Measurements from ENCODE around the gene PTGR3. TPM values are rescaled to one million over a fixed set of nuclear protein-coding genes. Genes with fewer than 3 reads are reported as not detected.

Gene PTGR3
- total and polyA plus RNA-seq, 2 donors from 2014 or later: 21.1 to 36.8 TPM

GRCh38 chr18:75215663-75216062, 6.7 kb upstream of the PTGR3 start:
- no peaks in the 10 kb centered on the region for H3K36me3 ChIP-seq (ENCODE audit: control insufficient read depth in 2 of 3, insufficient read depth in 3 of 3, low read length in 3 of 3)
- H3K27ac ChIP-seq (ENCODE audit: low read depth in 2 of 2, low read length in 2 of 2): peak overlapping the region; percentile 9 to 23
- H3K4me1 ChIP-seq (ENCODE audit: control insufficient read depth in 2 of 3, insufficient read depth in 2 of 3, low read depth in 1 of 3, low read length in 3 of 3): peaks cover 5 to 60% (median 23%) of the 10 kb centered on the region in 3 donors
- TF ChIP-seq CTCF (IDR thresholded peaks at IDR 0.05; ENCODE audit: borderline replicate concordance, extremely low read depth, insufficient read depth): no peak
- H3K27me3 ChIP-seq (ENCODE audit: control insufficient read depth, insufficient read depth, low read length): no peaks in the 10 kb centered on the region
- FAIRE-seq (no peak), DNase-seq (no peak)
- intact Hi-C loops (cut with DNase I): no loop called here
- H3K4me3 ChIP-seq (ENCODE audit: low read length in 3 of 3): no peak overlapping the region
- H3K9me3 ChIP-seq (ENCODE audit: control insufficient read depth in 2 of 3, insufficient read depth in 1 of 3, low read length in 3 of 3): no peaks in the 10 kb centered on the region
- peak overlapping the region in 1 of 3 donors; percentile 4 for H3K9ac ChIP-seq (ENCODE audit: low read length in 3 of 3)

- no peak for TF ChIP-seq CTCF (IDR thresholded peaks at IDR 0.05; ENCODE audit: borderline replicate concordance, extremely low read depth, insufficient read depth)
- Histone ChIP-seq H3K27me3 (ENCODE audit: control insufficient read depth, insufficient read depth, low read length) (no peaks in the 10 kb centered on the region), H3K36me3 (ENCODE audit: control insufficient read depth in 2 of 3, insufficient read depth in 3 of 3, low read length in 3 of 3) (no peaks in the 10 kb centered on the region), H3K4me1 (ENCODE audit: control insufficient read depth in 2 of 3, insufficient read depth in 2 of 3, low read depth in 1 of 3, low read length in 3 of 3) (peaks cover 6 to 56% (median 25%) of the 10 kb centered on the region in 3 donors), H3K9me3 (ENCODE audit: control insufficient read depth in 2 of 3, insufficient read depth in 1 of 3, low read length in 3 of 3) (no peaks in the 10 kb centered on the region), H3K9ac (ENCODE audit: low read length in 3 of 3) (peak overlapping the region in 1 of 3 donors; percentile 4), H3K27ac (ENCODE audit: low read depth in 2 of 2, low read length in 2 of 2) (peak overlapping the region; percentile 23 to 51), H3K4me3 (ENCODE audit: low read length in 3 of 3) (peak overlapping the region in 1 of 3 donors; percentile 69)
- FAIRE-seq: no peak
- no peak for DNase-seq
- intact Hi-C loops (cut with DNase I): no loop called here
These were observed 6.0 kb upstream of the PTGR3 start for GRCh38 chr18:75214766-75215510.

GRCh38 chr18:75214332-75214690, 5.4 kb upstream of the PTGR3 start:
- Histone ChIP-seq H3K4me1 (ENCODE audit: control insufficient read depth in 2 of 3, insufficient read depth in 2 of 3, low read depth in 1 of 3, low read length in 3 of 3) (peaks cover 6 to 52% (median 24%) of the 10 kb centered on the region in 3 donors), H3K4me3 (ENCODE audit: low read length in 3 of 3) (peak overlapping the region in 2 of 3 donors; percentile 8 to 69), H3K27ac (ENCODE audit: low read depth in 2 of 2, low read length in 2 of 2) (peak overlapping the region; percentile 18 to 54), H3K36me3 (ENCODE audit: control insufficient read depth in 2 of 3, insufficient read depth in 3 of 3, low read length in 3 of 3) (no peaks in the 10 kb centered on the region), H3K9me3 (ENCODE audit: control insufficient read depth in 2 of 3, insufficient read depth in 1 of 3, low read length in 3 of 3) (no peaks in the 10 kb centered on the region), H3K27me3 (ENCODE audit: control insufficient read depth, insufficient read depth, low read length) (no peaks in the 10 kb centered on the region), H3K9ac (ENCODE audit: low read length in 3 of 3) (no peak overlapping the region)
- no peak for FAIRE-seq
- no peak for TF ChIP-seq CTCF (IDR thresholded peaks at IDR 0.05; ENCODE audit: borderline replicate concordance, extremely low read depth, insufficient read depth)
- DNase-seq: no peak
- intact Hi-C loops (cut with DNase I): no loop called here

Data from kidney (tissue), 14 donors.